Epithelial cell of prostate (primary cell): Measurements from ENCODE around the gene CLIP2.
"Not testable (repeated sequence)": the region's sequence is repeated elsewhere in the genome, so short reads cannot be mapped to it uniquely, and the experiment has no call there.

Source experiments
- DNase-seq: peaks from one replicate; pipeline ENCODE4 v3.0.0-alpha.2; 2011; ENCODE audit warnings: low read depth, low spot score
- H3K27ac ChIP-seq: fragments of 450-650 bp; 2 replicates; pipeline ENCODE4 v1.5.1; 2017; ENCODE audit warnings: mild to moderate bottlenecking

Gene CLIP2

GRCh38 chr7:74324531-74325209, 35.5 kb downstream of the CLIP2 start:
- DNase-seq = no peak

GRCh38 chr7:74325210-74325565, 36.0 kb downstream of the CLIP2 start:
- H3K27ac ChIP-seq = no peak overlapping the region
- DNase-seq = no peak

More at GRCh38 chr7:74324531-74325209, 35.5 kb downstream of the CLIP2 start:
- no peak overlapping the region for H3K27ac ChIP-seq

GRCh38 chr7:74329225-74329624, 40.0 kb downstream of the CLIP2 start:
- no peak for DNase-seq
- no peak overlapping the region for H3K27ac ChIP-seq

GRCh38 chr7:74332373-74333176, 43.4 kb downstream of the CLIP2 start:
- H3K27ac ChIP-seq = no peak overlapping the region
- no peak for DNase-seq

- no peak overlapping the region for H3K27ac ChIP-seq
- DNase-seq = no peak
Observed at GRCh38 chr7:74334030-74334429, 44.8 kb downstream of the CLIP2 start.

- H3K27ac ChIP-seq = no peak overlapping the region
- no peak for DNase-seq
Observed at GRCh38 chr7:74337926-74338325, 48.7 kb downstream of the CLIP2 start.

- H3K27ac ChIP-seq = no peak overlapping the region
- DNase-seq = no peak
Observed at GRCh38 chr7:74338366-74339108, 49.3 kb downstream of the CLIP2 start.

GRCh38 chr7:74339648-74340047, 50.4 kb downstream of the CLIP2 start:
- not testable (repeated sequence) for H3K27ac ChIP-seq, DNase-seq

GRCh38 chr7:74343281-74344131, 54.3 kb downstream of the CLIP2 start:
- H3K27ac ChIP-seq = no peak overlapping the region

GRCh38 chr7:74344132-74344496, 54.9 kb downstream of the CLIP2 start:
- H3K27ac ChIP-seq = no peak overlapping the region
- DNase-seq = no peak

More at GRCh38 chr7:74343281-74344131, 54.3 kb downstream of the CLIP2 start:
- peak; percentile 57 for DNase-seq

- no peak overlapping the region for H3K27ac ChIP-seq
Observed at GRCh38 chr7:74344786-74345185, 55.6 kb downstream of the CLIP2 start.

GRCh38 chr7:74345970-74346369, 56.8 kb downstream of the CLIP2 start:
- no peak for DNase-seq

More at GRCh38 chr7:74344786-74345185, 55.6 kb downstream of the CLIP2 start:
- no peak for DNase-seq

GRCh38 chr7:74349621-74350020, 60.4 kb downstream of the CLIP2 start:
- H3K27ac ChIP-seq = no peak overlapping the region
- no peak for DNase-seq

More at GRCh38 chr7:74345970-74346369, 56.8 kb downstream of the CLIP2 start:
- H3K27ac ChIP-seq = no peak overlapping the region

GRCh38 chr7:74350751-74351150, 61.5 kb downstream of the CLIP2 start:
- no peak overlapping the region for H3K27ac ChIP-seq
- no peak for DNase-seq

- no peak overlapping the region for H3K27ac ChIP-seq
Observed at GRCh38 chr7:74351836-74352235, 62.6 kb downstream of the CLIP2 start.

GRCh38 chr7:74352551-74353138, 63.4 kb downstream of the CLIP2 start:
- DNase-seq = not testable (repeated sequence)

More at GRCh38 chr7:74351836-74352235, 62.6 kb downstream of the CLIP2 start:
- DNase-seq = no peak

GRCh38 chr7:74354009-74354408, 64.8 kb downstream of the CLIP2 start:
- no peak for DNase-seq
- no peak overlapping the region for H3K27ac ChIP-seq

More at GRCh38 chr7:74352551-74353138, 63.4 kb downstream of the CLIP2 start:
- H3K27ac ChIP-seq = not testable (repeated sequence)

- H3K27ac ChIP-seq = no peak overlapping the region
- no peak for DNase-seq
Observed at GRCh38 chr7:74355091-74355490, 65.9 kb downstream of the CLIP2 start.

- H3K27ac ChIP-seq = no peak overlapping the region
- no peak for DNase-seq
Observed at GRCh38 chr7:74356589-74357315, 67.5 kb downstream of the CLIP2 start.
